GM12878 (cell line): ENCODE data around the gene LCE6A. TPM values are rescaled to one million over a fixed set of nuclear protein-coding genes. Genes with fewer than 3 reads are reported as not detected.

Source experiments
- ATAC-seq: fragments of 200-7000 bp; cut with Tn5 transposase; 3 replicates; pipeline ENCODE4 v1.9.1; 2020; ENCODE audit warnings: mild to moderate bottlenecking, moderate library complexity
- BruUV-seq: library from RNA; stranded (reverse); fragments of 400-500 nt; replicated peaks from 2 replicates; lab custom pipeline; 2021; lab: Mats Ljungman, UMichigan
- CTCF ChIA-PET: fragments of 300-600 bp; sonication (Branson Sonifier 250); formaldehyde crosslinking; extraction: SDS; loops from one replicate; lab custom pipeline; 2021; ENCODE audit warnings: inconsistent platforms; lab: Yijun Ruan, JAX
- POLR2A ChIA-PET: fragments of 350-600 bp; formaldehyde crosslinking; extraction: SDS; loops from one replicate; lab custom pipeline; 2021; ENCODE audit warnings: inconsistent platforms; lab: Charles Lee
- RAD21 ChIA-PET: fragments of 300-600 bp; sonication (Branson Sonifier 250); formaldehyde crosslinking; loops from one replicate; lab custom pipeline; 2023; ENCODE audit warnings: antibody characterized with exemption; ENCODE audit not compliant: unreplicated experiment; lab: Charles Lee
- SMC1A ChIA-PET: fragments of 300-600 bp; sonication (Branson Sonifier 250); formaldehyde crosslinking; loops from one replicate; lab custom pipeline; 2023; ENCODE audit not compliant: unreplicated experiment, uncharacterized antibody; lab: Charles Lee
- DNase-seq: peaks from one replicate; pipeline ENCODE4 v3.0.0-alpha.2; 2011; ENCODE audit warnings: low read depth, low spot score
- FAIRE-seq: peaks from 3 replicates; lab custom pipeline; 2011; peaks lifted over from hg19 to GRCh38; lab: Jason Lieb, UNC
- H2AFZ ChIP-seq: 2 replicates; pipeline ENCODE4 v1.6.0; 2011; ENCODE audit warnings: low read depth, low read length, control low read depth; ENCODE audit not compliant: control insufficient read depth
- H3K27ac ChIP-seq: 2 replicates; pipeline ENCODE4 v1.5.1; 2011; ENCODE audit warnings: control low read depth; ENCODE audit not compliant: control insufficient read depth, insufficient read depth
- H3K27me3 ChIP-seq, 2 experiments: replicated peaks in 1 of 2; 2 replicates each; pipeline versions ENCODE4 v1.6.0 to v1.6.1; 2011; ENCODE audit warnings: low read length in 1 of 2; ENCODE audit not compliant: control insufficient read depth in 2 of 2, insufficient read depth in 2 of 2
- H3K36me3 ChIP-seq, 2 experiments: 2 replicates each; pipeline ENCODE4 v1.5.1; 2011; ENCODE audit warnings: low read length in 1 of 2; ENCODE audit not compliant: control insufficient read depth in 2 of 2, insufficient read depth in 2 of 2
- H3K4me1 ChIP-seq: 2 replicates; pipeline ENCODE4 v1.6.1; 2011; ENCODE audit warnings: mild to moderate bottlenecking, low read length, moderate library complexity, mixed read lengths; ENCODE audit not compliant: control insufficient read depth, insufficient read depth
- H3K4me2 ChIP-seq: 2 replicates; pipeline ENCODE4 v1.6.0; 2011; ENCODE audit warnings: control low read depth; ENCODE audit not compliant: control insufficient read depth, insufficient read depth
- H3K4me3 ChIP-seq: fragments of 200-600 bp; sonication (generic); 2 replicates; pipeline ENCODE4 v1.5.1; 2016
- H3K79me2 ChIP-seq: 2 replicates; pipeline ENCODE4 v1.6.0; 2011; ENCODE audit warnings: low read length; ENCODE audit not compliant: control insufficient read depth, insufficient read depth
- H3K9ac ChIP-seq: 2 replicates; pipeline ENCODE4 v1.8.0; 2011; ENCODE audit warnings: low read length, control low read depth, mixed read lengths; ENCODE audit not compliant: control insufficient read depth, insufficient read depth
- H3K9me3 ChIP-seq: replicated peaks from 3 replicates; pipeline ENCODE4 v1.5.1; 2011; ENCODE audit warnings: mild to moderate bottlenecking, low read length; ENCODE audit not compliant: control insufficient read depth, insufficient read depth
- H4K20me1 ChIP-seq: 2 replicates; pipeline ENCODE4 v1.6.0; 2011; ENCODE audit not compliant: control insufficient read depth, insufficient read depth
- CEBPB ChIP-seq, 2 experiments: fragments of 150-350 bp in 1 of 2; IDR thresholded peaks; 2 replicates each; pipeline ENCODE4 v1.6.1; 2012 to 2014; ENCODE audit warnings: low read depth in 2 of 2, low read length in 2 of 2, borderline replicate concordance in 1 of 2, inconsistent platforms in 1 of 2
- CHD4 ChIP-seq: fragments of 200-600 bp; sonication (generic); IDR thresholded peaks from 2 replicates; pipeline ENCODE4 v1.6.1; 2016; ENCODE audit warnings: mild to moderate bottlenecking
- HDGF ChIP-seq: fragments of 450-650 bp; IDR thresholded peaks from 2 replicates; pipeline ENCODE4 v1.6.1; 2016; ENCODE audit warnings: antibody characterized with exemption
- LARP7 ChIP-seq: fragments of 450-650 bp; IDR thresholded peaks from 2 replicates; pipeline ENCODE4 v1.6.1; 2017; ENCODE audit warnings: mild to moderate bottlenecking
- MTA2 ChIP-seq: fragments of 450-650 bp; IDR thresholded peaks from 2 replicates; pipeline ENCODE4 v1.6.1; 2016; ENCODE audit warnings: low read depth, mild to moderate bottlenecking, moderate library complexity
- NR2C2 ChIP-seq: IDR thresholded peaks from 2 replicates; pipeline ENCODE4 v1.6.1; 2011; ENCODE audit warnings: borderline replicate concordance, low read depth; ENCODE audit not compliant: control insufficient read depth, insufficient read length
- POLR2A ChIP-seq: IDR thresholded peaks from 2 replicates; pipeline ENCODE4 v1.6.1; 2011; ENCODE audit warnings: low read depth, mild to moderate bottlenecking, low read length
- RCOR1 ChIP-seq: conservative IDR thresholded peaks from 2 replicates; pipeline ENCODE4 v1.6.1; 2012; ENCODE audit warnings: low read depth, low read length, improper control_type of control experiment
- SMAD5 ChIP-seq: IDR thresholded peaks from 2 replicates; pipeline ENCODE4 v1.6.1; 2016; ENCODE audit warnings: antibody characterized with exemption, low read depth
- SMC3 ChIP-seq: IDR thresholded peaks from 2 replicates; pipeline ENCODE4 v1.6.1; 2011; ENCODE audit warnings: low read length, improper control_type of control experiment, borderline replicate concordance
- TAF1 ChIP-seq: IDR thresholded peaks from 2 replicates; pipeline ENCODE4 v1.6.1; 2011; ENCODE audit warnings: mild to moderate bottlenecking, low read depth, low read length, borderline replicate concordance
- TCF3 ChIP-seq: IDR thresholded peaks from 2 replicates; pipeline ENCODE4 v1.6.1; 2012; ENCODE audit warnings: low read depth, mild to moderate bottlenecking, low read length, borderline replicate concordance; ENCODE audit not compliant: insufficient read depth
- ZNF274 ChIP-seq: IDR thresholded peaks from one replicate; pipeline ENCODE4 v1.8.0; 2011; ENCODE audit not compliant: insufficient read length, insufficient read depth
- ZNF622 ChIP-seq: fragments of 450-650 bp; IDR thresholded peaks from 2 replicates; pipeline ENCODE4 v1.6.1; 2017; ENCODE audit warnings: mild to moderate bottlenecking, inconsistent platforms
- ZSCAN29 ChIP-seq: fragments of 450-650 bp; IDR thresholded peaks from 2 replicates; pipeline ENCODE4 v1.6.1; 2017; ENCODE audit warnings: mild to moderate bottlenecking, moderate library complexity
- WGBS: methylation state at CpG from one replicate; pipeline ENCODE4 v1.1.6; 2016; ENCODE audit warnings: low lambda C conversion rate; ENCODE audit not compliant: insufficient replicate concordance, insufficient coverage; ENCODE audit errors: missing lambda C conversion rate; 5-methylcytosine and 5-hydroxymethylcytosine counted together
- in situ Hi-C: fragments of 300-500 bp; cut with MboI; formaldehyde crosslinking; loops from 9 replicates; pipeline ENCODE4 v1.14.3; 2018; ENCODE audit warnings: mixed read lengths
- intact Hi-C: fragments of 100-400 bp; cut with micrococcal nuclease; formaldehyde crosslinking; loops from one replicate; pipeline ENCODE4 v1.14.2; 2022; ENCODE audit not compliant: unreplicated experiment
- polyA plus RNA-seq, 11 experiments: library from polyadenylated mRNA; depleted of rRNA in 4 of 11; unstranded in 6 of 11; stranded (reverse) in 5 of 11; fragments of >200 nt; fragmentation: Nextera tagmentation in 4 of 11; fragmentation: Illumina TruSeq in 1 of 11; extraction: Ambion mirVana in 4 of 11; extraction: Trizol in 1 of 11; gene quantifications; 1 replicate in 1 of 11; 2 replicates in 10 of 11; pipeline versions ENCODE4 v1.2.1 to v1.2.3, GENCODE V29; 2011 to 2016; ENCODE audit warnings: inconsistent platforms in 2 of 11, missing spikeins in 2 of 11, low read depth in 1 of 11
- total RNA-seq, 4 experiments: library from RNA; depleted of rRNA in 3 of 4; stranded (reverse); fragments of >200 nt in 3 of 4; fragmentation: Illumina TruSeq in 1 of 4; extraction: Trizol in 1 of 4; gene quantifications; 2 replicates each; pipeline versions ENCODE4 v1.2.1 to v1.2.3, GENCODE V29; 2013 to 2021
- TF ChIP-seq, protein P1 (sequence below): IDR thresholded peaks from 2 replicates; pipeline ENCODE4 v1.6.1; 2012; ENCODE audit warnings: low read depth, low read length, improper control_type of control experiment
- TF ChIP-seq, protein P2 (sequence below): IDR thresholded peaks from 2 replicates; pipeline ENCODE4 v1.6.1; 2012; ENCODE audit warnings: improper control_type of control experiment, low read depth, low read length; ENCODE audit not compliant: insufficient replicate concordance

Gene LCE6A
- total and polyA plus RNA-seq, 10 of the 15 experiments (the other 5 are each of a cell fraction or from before 2014, with no cell fraction given) = 0.45 TPM; not detected in 9

DNA sequence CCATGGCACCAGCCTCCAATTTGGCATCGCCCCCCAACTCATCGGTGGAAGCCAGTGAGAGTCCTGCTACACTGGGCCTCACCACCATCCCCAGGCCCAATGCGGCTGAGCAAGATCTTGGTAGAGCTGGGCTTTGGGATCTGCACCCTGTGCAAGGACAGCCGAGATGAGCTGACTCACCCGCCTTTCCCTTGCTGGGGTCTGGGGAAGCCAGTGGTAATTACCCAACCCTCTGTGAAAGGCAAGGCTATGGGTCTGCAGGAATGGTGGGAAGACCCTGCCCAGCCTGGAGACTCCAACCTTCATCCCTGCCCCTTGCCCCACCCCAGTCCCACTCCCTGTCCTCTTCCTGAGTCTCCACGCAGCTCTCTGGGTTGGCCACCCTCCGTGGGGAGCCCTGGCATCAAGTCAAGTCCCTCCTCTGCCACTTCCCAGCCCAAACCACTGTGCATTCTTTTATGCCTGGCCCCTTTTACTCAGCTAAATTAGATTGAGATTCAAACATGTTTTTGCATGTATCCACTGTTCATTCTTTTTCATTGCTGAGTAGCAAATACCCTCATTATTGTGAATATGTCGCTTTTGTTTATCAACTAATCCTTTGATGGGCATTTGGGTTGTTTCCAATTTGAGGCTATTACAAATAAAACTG, 44.2 kb downstream of the LCE6A start:
- no peaks in the 10 kb centered on the region for H3K36me3 ChIP-seq
- ATAC-seq = no peak
- no peak for DNase-seq
- 59% methylated on average over 8 of the region's 8 CpGs for WGBS
- ChIA-PET POLR2A (no interaction called here), RAD21 (interaction anchor here (1.1 kb wide), 1 partner anchor 14 kb away, joined by 3 read pairs; no protein-coding TSS in a partner anchor), CTCF (interaction anchor here (1.1 to 3.3 kb wide), 2 partner anchors 17 to 306 kb away, joined by 3 to 13 read pairs; no protein-coding TSS in a partner anchor), SMC1A (interaction anchor here (1.0 kb wide), 1 partner anchor 9 kb away, joined by 3 read pairs; the partner anchor contains the start of gene SMCP)
- H3K9me3 ChIP-seq = no peaks in the 10 kb centered on the region
- H4K20me1 ChIP-seq = no peaks in the 10 kb centered on the region
- no peak overlapping the region for H3K9ac ChIP-seq
- H3K27me3 ChIP-seq = no peaks in the 10 kb centered on the region
- H3K4me3 ChIP-seq = no peak overlapping the region
- BruUV-seq = no TSS peak
- H3K4me1 ChIP-seq = peaks cover 21% of the 10 kb centered on the region
- H3K79me2 ChIP-seq = no peaks in the 10 kb centered on the region
- H3K4me2 ChIP-seq = no peak overlapping the region
- H3K27ac ChIP-seq = no peak overlapping the region
- H2AFZ ChIP-seq = no peak overlapping the region
- intact Hi-C loops = no loop called here
- FAIRE-seq = no peak
- in situ Hi-C loops = no loop called here
- TF ChIP-seq, protein P1, sequence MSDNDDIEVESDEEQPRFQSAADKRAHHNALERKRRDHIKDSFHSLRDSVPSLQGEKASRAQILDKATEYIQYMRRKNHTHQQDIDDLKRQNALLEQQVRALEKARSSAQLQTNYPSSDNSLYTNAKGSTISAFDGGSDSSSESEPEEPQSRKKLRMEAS = no peak
- TF ChIP-seq CHD4 = no peak
- no peak for TF ChIP-seq CEBPB (IDR thresholded peaks at IDR 0.05; ENCODE audit: borderline replicate concordance in 1 of 2, low read depth in 2 of 2, low read length in 2 of 2)
- no peak for TF ChIP-seq SMAD5
- TF ChIP-seq POLR2A = no peak
- TF ChIP-seq SMC3 = no peak
- TF ChIP-seq ZNF622 = no peak
- TF ChIP-seq HDGF = no peak
- TF ChIP-seq TCF3 = no peak
- TF ChIP-seq RCOR1 = no peak
- no peak for TF ChIP-seq MTA2
- no peak for TF ChIP-seq ZNF274
- TF ChIP-seq, protein P2, sequence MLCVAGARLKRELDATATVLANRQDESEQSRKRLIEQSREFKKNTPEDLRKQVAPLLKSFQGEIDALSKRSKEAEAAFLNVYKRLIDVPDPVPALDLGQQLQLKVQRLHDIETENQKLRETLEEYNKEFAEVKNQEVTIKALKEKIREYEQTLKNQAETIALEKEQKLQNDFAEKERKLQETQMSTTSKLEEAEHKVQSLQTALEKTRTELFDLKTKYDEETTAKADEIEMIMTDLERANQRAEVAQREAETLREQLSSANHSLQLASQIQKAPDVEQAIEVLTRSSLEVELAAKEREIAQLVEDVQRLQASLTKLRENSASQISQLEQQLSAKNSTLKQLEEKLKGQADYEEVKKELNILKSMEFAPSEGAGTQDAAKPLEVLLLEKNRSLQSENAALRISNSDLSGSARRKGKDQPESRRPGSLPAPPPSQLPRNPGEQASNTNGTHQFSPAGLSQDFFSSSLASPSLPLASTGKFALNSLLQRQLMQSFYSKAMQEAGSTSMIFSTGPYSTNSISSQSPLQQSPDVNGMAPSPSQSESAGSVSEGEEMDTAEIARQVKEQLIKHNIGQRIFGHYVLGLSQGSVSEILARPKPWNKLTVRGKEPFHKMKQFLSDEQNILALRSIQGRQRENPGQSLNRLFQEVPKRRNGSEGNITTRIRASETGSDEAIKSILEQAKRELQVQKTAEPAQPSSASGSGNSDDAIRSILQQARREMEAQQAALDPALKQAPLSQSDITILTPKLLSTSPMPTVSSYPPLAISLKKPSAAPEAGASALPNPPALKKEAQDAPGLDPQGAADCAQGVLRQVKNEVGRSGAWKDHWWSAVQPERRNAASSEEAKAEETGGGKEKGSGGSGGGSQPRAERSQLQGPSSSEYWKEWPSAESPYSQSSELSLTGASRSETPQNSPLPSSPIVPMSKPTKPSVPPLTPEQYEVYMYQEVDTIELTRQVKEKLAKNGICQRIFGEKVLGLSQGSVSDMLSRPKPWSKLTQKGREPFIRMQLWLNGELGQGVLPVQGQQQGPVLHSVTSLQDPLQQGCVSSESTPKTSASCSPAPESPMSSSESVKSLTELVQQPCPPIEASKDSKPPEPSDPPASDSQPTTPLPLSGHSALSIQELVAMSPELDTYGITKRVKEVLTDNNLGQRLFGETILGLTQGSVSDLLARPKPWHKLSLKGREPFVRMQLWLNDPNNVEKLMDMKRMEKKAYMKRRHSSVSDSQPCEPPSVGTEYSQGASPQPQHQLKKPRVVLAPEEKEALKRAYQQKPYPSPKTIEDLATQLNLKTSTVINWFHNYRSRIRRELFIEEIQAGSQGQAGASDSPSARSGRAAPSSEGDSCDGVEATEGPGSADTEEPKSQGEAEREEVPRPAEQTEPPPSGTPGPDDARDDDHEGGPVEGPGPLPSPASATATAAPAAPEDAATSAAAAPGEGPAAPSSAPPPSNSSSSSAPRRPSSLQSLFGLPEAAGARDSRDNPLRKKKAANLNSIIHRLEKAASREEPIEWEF = no peak
- TF ChIP-seq ZSCAN29 = no peak
- TF ChIP-seq TAF1 = no peak
- TF ChIP-seq LARP7 = no peak
- no peak for TF ChIP-seq NR2C2
